HG03196 (cell line): Measurements from ENCODE around the gene CDCA8.
"Not testable (repeated sequence)": the region's sequence is repeated elsewhere in the genome, so short reads cannot be mapped to it uniquely, and the experiment has no call there.

Experiments
- ATAC-seq: cut with Tn5 transposase; IDR thresholded peaks from one replicate; pipeline ENCODE4 v1.9.1; 2021; ENCODE audit not compliant: unreplicated experiment

The CDCA8 gene

DNA sequence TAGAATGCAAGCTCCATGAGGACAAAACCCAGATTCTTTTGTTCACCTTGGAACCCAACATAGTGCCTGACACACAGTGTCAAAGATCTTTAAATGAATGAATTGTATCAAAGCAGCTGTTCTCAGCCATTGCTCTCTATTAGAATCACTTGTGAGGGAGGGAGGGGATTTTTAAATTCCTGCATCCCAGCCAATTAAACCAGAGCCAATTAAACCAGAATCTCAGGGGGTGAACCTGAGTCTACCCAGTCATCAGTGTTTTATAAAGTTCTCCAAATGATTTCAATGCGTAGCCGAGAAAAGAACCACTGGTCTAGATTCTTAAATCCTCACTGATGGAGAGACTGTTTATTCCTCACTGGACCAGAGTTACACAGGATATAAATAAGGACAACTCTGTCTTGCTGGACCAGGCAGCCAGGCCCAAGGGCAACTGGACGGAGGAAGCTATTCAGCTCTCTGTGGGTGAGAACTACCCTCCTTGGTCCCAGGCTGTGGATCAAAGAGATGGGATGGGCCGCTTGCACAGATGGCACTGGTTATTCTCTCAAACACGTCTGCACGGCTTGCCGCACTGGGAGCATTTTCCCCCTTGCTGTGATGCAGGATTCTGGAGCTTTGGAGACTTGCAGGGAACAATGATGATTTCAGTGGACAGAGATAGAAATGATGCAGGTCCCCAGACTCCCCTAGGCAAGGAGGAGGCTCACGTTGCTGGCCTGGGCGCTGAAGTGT is 20.0 kb upstream of the CDCA8 start:
- no peak for ATAC-seq

GRCh38 chr1:37673920-37674319 is 18.4 kb upstream of the CDCA8 start:
- no peak for ATAC-seq

GRCh38 chr1:37676281-37677142 is 15.8 kb upstream of the CDCA8 start:
- ATAC-seq = no peak

- no peak for ATAC-seq
These were observed 15.2 kb upstream of the CDCA8 start for GRCh38 chr1:37677143-37677439.

DNA sequence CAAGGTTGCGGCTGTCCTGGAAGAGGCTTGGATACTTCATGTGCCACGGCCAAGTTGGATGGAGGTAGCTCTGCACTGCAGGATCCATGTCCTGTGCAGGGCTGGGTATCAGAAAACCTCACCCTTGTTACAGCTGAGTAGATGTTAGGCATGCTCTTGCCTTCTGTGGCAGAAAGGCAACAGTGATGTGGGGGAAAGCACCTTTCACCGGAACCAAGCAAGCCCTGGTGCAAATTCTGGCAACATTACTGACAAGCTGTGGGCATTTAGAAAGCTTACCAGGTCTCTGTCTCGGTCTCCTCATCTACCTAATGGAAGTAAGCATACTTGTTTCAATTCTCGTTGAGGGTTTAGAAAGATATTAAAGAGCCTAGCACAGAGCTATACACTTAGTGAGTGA is 14.5 kb upstream of the CDCA8 start:
- no peak for ATAC-seq

- ATAC-seq = no peak
These were observed 11.4 kb upstream of the CDCA8 start for GRCh38 chr1:37680933-37681332.

GRCh38 chr1:37682334-37682987 is 9.9 kb upstream of the CDCA8 start:
- no peak for ATAC-seq

DNA sequence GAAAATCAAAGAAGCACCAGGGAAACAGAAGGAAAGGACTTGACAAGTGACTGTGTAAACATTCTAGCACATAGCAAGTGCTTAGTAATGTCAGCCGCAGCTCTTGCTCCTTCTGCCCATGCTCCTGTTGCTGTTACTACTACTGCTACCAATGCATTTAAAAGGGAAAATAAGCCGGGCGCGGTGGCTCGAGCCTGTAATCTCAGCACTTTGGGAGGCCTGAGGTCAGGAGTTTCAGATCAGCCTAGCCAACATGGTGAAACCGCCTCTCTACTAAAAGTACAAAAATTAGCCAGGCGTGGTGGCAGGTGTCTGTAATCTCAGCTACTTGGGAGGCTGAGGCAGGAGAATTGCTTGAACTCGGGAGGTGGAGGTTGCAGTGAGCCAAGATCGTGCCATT is 8.1 kb upstream of the CDCA8 start:
- not testable (repeated sequence) for ATAC-seq

GRCh38 chr1:37685722-37686121 is 6.6 kb upstream of the CDCA8 start:
- ATAC-seq = no peak

DNA sequence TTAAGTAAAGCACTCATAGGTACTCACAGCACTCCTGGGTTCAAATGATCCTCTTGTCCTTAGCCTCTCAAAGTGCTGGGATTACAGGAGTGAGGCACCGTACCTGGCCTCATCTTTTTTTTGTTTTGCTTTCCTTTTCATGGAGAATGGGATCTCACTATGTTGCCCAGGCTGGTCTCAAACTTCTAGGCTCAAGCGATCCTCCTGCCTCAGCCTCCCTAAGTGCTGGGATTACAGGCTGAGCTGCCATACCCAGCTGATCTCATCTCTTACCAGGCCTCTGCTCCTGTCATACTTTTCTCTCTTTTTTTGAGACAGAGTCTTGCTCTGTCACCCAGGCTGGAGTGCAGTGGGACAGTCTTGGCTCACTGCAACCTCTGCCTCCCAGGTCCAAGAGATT is 4.6 kb upstream of the CDCA8 start:
- not testable (repeated sequence) for ATAC-seq

DNA sequence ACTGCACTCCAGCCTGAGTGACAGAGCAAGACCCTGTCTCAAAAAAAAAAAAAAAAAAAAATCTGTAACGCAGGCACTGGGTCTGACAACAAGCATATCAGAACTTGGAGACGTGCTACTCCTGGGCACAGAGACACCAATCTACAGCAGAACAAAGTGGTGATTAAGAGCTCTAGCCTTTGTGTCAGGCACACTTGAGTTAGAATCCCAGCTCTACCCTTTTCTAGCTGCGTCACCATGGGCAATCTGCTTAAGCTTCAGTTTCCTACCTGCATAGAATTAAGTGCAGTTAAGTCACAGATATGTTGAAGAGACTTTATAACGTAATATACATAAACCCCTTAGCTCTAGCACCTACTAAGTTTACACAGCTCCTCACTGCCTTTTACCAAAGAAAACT is 3.4 kb upstream of the CDCA8 start:
- ATAC-seq = no peak

DNA sequence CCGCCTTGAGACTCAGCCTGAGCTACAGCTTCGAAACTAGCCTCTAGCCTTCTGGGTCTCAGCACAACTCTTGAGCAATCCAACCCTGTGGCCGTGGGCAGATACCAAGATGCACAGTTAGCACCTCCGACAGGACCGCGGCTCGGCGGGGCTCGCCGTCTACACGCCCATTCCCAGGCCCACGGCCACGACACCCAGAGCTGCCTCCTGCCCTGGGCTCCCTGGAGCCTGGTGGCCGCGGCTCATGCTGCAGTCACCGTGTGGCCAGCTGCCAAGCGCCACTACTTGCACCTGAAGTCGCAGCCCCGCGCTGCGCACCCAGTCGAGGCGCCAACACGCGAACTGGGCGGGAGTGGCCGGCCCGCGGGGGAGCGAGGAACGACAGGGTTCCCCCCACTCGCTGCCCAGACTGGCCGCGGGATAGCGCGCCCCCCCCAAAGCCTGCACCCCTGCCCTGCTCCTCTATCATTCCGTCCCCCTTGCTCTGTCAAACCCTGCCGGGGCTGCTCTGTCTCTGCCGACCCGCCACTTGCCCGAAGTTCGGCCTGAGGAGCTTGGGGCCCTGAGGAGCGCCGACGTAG is 729 bp upstream of the CDCA8 start:
- no peak for ATAC-seq

DNA sequence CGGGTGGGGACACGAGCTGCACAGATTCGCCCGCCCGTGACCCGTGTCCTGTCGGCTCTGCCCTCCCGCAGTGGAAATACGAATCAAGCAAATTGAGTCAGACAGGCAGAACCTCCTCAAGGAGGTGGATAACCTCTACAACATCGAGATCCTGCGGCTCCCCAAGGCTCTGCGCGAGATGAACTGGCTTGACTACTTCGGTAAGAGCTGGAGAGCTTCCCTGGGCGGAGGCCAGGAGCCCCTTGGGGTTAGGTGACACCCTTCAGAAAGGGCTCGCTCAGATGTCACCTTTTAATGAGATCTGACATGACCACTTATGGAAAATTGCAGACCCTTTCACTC is 489 bp downstream of the CDCA8 start:
- ATAC-seq = no peak

DNA sequence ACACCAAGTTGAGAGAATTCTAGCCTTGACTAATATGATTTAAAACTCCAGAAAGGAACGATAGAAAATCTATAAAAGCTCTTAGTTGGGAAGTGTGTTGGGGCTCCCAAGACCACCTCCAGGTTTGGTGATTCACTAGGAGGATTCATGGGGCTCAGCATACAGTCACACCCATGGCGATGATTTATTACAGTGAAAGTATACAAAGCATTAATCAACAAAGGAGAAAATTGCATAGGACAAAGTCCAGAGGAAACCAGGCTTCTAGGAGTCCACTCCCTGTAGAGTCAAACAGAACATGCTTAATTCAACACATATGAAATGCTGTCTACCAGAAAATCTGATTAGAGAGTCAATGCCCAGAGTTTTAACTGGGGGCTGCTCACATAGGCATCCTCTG is 4.8 kb downstream of the CDCA8 start:
- ATAC-seq = no peak

DNA sequence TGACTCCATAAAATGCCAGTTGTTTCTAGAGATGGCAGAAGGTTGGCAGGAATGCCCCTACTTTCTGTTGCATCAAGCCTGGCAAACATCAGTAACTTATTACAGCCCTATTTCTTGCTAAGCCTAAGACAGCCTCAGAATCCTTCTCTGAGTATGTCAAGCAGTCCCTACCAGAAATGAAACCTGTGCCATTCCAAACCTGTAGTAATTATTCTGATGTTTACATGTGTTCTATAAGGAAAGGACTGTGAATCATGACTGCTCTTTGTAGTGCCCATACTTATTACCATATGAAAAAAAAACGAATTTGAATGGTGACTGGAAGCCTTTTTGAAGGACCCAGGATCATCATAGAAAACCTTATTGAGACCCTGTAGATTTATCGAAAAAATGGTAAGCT is 5.4 kb downstream of the CDCA8 start:
- no peak for ATAC-seq

GRCh38 chr1:37699147-37699546 is 6.8 kb downstream of the CDCA8 start:
- ATAC-seq = no peak

- ATAC-seq = no peak
These were observed 8.7 kb downstream of the CDCA8 start for GRCh38 chr1:37701051-37701450.

DNA sequence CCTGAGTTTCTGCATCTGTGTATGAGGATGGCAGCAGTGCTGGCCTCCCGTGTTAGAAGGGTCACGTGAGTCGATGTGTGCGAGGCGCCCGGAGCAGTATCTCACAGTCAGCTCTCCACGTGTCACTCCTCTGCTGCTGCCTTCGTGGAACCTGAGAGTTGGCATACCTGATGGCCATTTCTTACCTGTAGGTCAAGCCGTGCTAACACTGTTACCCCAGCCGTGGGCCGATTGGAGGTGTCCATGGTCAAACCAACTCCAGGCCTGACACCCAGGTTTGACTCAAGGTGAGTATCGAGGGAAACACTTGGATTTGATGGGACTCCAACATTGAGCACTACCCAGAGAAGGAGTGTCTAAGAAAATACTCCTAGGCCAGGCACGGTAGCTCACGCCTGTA is 10.7 kb downstream of the CDCA8 start:
- ATAC-seq = no peak

DNA sequence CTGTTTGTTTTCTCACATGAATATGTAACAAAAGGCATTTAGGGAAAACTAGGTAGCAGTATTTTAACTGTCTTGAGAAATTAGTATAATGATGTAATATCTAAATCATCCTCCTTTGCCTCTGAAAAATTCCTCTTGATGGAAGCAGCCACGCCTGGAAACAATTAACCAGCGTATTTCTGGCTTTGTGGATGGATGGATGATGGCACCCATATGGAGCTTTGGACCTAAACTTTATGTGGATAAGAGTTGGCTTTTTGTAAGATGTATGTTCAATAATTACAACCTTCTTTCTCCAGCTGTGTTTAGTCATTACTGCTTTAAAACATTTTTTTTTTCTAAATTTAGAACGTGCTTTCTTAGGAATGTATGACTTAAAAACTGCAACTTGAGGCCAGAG is 12.7 kb downstream of the CDCA8 start:
- ATAC-seq = no peak

DNA sequence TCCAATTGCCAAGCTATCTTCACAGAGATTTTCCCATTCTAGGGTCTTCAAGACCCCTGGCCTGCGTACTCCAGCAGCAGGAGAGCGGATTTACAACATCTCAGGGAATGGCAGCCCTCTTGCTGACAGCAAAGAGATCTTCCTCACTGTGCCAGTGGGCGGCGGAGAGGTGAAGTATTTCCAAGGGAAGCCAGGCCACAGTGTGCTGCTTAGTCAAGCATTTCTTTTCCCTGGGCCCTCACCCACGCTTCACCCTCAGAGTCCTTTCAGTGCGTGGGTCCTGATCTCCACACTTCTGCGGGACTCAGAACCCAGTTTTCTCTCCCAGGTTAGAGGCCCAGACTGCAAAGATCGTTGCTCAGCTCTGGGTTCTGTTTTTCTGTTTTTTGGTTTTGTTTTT is 13.1 kb downstream of the CDCA8 start:
- ATAC-seq = no peak

- ATAC-seq = no peak
These were observed 16.2 kb downstream of the CDCA8 start for GRCh38 chr1:37708471-37708870.

GRCh38 chr1:37714226-37714625 is 21.9 kb downstream of the CDCA8 start:
- ATAC-seq = no peak
